ENCODE measurements around the gene TRIM37. TPM values are rescaled to one million over a fixed set of nuclear protein-coding genes. Genes with fewer than 3 reads are reported as not detected.

The TRIM37 gene
- total RNA-seq, 1 experiment from 2014 or later, result 62.3 TPM

DNA sequence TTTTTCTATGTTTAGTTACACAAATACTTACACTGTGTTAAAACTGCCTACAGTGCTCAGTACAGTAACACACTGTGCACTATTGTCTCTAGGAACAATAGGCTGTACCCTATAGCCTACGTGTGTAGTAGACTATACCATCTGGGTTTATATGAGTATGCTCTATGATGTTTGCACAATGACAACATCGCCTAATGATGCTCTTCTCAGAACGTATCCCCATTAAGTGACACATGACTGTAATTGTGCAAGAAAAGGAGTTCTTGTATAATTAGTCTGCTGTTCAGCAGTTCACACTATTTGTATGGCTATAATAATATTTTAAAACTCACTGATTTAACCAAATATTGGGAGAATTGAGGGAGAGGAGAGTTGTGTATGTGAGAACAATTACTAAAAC is 173.7 kb downstream of the TRIM37 start:
- Mint-ChIP-seq H3K4me1 (no peaks in the 10 kb centered on the region), H3K36me3 (no peaks in the 10 kb centered on the region), H3K9me3 (no peaks in the 10 kb centered on the region), H3K27ac (no peak overlapping the region), H3K4me3 (no peak overlapping the region), H3K27me3 (ENCODE audit: low read depth) (no peaks in the 10 kb centered on the region; the same call in 1 of the 2 replicates)
- CTCF ChIA-PET, result no interaction called here
- ATAC-seq (no peak), DNase-seq (ENCODE audit: low spot score) (no peak)
- POLR2A ChIA-PET, result no interaction called here
- TF ChIP-seq ZNF396 (CRISPR knock-in tag; IDR thresholded peaks at IDR 0.05; ENCODE audit: borderline replicate concordance) (no peak), NR1H2 (CRISPR knock-in tag; IDR thresholded peaks at IDR 0.05) (no peak), ELF4 (CRISPR knock-in tag; IDR thresholded peaks at IDR 0.05; ENCODE audit: low read depth) (no peak), ZNF423 (CRISPR knock-in tag; IDR thresholded peaks at IDR 0.05) (no peak), MAX (CRISPR knock-in tag; IDR thresholded peaks at IDR 0.05) (no peak), JAZF1 (CRISPR knock-in tag; IDR thresholded peaks at IDR 0.05) (no peak), SOX15 (CRISPR knock-in tag; IDR thresholded peaks at IDR 0.05) (no peak), ZNF138 (CRISPR knock-in tag; conservative IDR thresholded peaks at IDR 0.05) (no peak), USF1 (CRISPR knock-in tag; IDR thresholded peaks at IDR 0.05) (no peak), TCF7 (CRISPR knock-in tag; IDR thresholded peaks at IDR 0.05; ENCODE audit: low read depth) (no peak), E2F1 (CRISPR knock-in tag; IDR thresholded peaks at IDR 0.05) (no peak), KAT7 (CRISPR knock-in tag; IDR thresholded peaks at IDR 0.05; ENCODE audit: borderline replicate concordance) (no peak), ETV6 (CRISPR knock-in tag; IDR thresholded peaks at IDR 0.05) (no peak), RELA (CRISPR knock-in tag; IDR thresholded peaks at IDR 0.05; ENCODE audit: borderline replicate concordance) (no peak), ZNF232 (CRISPR knock-in tag; IDR thresholded peaks at IDR 0.05) (no peak)
- TF ChIP-seq, protein P1, sequence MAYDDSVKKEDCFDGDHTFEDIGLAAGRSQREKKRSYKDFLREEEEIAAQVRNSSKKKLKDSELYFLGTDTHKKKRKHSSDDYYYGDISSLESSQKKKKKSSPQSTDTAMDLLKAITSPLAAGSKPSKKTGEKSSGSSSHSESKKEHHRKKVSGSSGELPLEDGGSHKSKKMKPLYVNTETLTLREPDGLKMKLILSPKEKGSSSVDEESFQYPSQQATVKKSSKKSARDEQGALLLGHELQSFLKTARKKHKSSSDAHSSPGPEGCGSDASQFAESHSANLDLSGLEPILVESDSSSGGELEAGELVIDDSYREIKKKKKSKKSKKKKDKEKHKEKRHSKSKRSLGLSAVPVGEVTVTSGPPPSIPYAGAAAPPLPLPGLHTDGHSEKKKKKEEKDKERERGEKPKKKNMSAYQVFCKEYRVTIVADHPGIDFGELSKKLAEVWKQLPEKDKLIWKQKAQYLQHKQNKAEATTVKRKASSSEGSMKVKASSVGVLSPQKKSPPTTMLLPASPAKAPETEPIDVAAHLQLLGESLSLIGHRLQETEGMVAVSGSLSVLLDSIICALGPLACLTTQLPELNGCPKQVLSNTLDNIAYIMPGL (CRISPR knock-in tag; IDR thresholded peaks at IDR 0.05), result no peak
- TF ChIP-seq, protein P2, sequence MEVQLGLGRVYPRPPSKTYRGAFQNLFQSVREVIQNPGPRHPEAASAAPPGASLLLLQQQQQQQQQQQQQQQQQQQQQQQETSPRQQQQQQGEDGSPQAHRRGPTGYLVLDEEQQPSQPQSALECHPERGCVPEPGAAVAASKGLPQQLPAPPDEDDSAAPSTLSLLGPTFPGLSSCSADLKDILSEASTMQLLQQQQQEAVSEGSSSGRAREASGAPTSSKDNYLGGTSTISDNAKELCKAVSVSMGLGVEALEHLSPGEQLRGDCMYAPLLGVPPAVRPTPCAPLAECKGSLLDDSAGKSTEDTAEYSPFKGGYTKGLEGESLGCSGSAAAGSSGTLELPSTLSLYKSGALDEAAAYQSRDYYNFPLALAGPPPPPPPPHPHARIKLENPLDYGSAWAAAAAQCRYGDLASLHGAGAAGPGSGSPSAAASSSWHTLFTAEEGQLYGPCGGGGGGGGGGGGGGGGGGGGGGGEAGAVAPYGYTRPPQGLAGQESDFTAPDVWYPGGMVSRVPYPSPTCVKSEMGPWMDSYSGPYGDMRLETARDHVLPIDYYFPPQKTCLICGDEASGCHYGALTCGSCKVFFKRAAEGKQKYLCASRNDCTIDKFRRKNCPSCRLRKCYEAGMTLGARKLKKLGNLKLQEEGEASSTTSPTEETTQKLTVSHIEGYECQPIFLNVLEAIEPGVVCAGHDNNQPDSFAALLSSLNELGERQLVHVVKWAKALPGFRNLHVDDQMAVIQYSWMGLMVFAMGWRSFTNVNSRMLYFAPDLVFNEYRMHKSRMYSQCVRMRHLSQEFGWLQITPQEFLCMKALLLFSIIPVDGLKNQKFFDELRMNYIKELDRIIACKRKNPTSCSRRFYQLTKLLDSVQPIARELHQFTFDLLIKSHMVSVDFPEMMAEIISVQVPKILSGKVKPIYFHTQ (CRISPR knock-in tag; IDR thresholded peaks at IDR 0.05), result no peak
- TF ChIP-seq, protein P3, sequence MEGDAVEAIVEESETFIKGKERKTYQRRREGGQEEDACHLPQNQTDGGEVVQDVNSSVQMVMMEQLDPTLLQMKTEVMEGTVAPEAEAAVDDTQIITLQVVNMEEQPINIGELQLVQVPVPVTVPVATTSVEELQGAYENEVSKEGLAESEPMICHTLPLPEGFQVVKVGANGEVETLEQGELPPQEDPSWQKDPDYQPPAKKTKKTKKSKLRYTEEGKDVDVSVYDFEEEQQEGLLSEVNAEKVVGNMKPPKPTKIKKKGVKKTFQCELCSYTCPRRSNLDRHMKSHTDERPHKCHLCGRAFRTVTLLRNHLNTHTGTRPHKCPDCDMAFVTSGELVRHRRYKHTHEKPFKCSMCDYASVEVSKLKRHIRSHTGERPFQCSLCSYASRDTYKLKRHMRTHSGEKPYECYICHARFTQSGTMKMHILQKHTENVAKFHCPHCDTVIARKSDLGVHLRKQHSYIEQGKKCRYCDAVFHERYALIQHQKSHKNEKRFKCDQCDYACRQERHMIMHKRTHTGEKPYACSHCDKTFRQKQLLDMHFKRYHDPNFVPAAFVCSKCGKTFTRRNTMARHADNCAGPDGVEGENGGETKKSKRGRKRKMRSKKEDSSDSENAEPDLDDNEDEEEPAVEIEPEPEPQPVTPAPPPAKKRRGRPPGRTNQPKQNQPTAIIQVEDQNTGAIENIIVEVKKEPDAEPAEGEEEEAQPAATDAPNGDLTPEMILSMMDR (IDR thresholded peaks at IDR 0.05), result no peak
- TF ChIP-seq, protein P4, sequence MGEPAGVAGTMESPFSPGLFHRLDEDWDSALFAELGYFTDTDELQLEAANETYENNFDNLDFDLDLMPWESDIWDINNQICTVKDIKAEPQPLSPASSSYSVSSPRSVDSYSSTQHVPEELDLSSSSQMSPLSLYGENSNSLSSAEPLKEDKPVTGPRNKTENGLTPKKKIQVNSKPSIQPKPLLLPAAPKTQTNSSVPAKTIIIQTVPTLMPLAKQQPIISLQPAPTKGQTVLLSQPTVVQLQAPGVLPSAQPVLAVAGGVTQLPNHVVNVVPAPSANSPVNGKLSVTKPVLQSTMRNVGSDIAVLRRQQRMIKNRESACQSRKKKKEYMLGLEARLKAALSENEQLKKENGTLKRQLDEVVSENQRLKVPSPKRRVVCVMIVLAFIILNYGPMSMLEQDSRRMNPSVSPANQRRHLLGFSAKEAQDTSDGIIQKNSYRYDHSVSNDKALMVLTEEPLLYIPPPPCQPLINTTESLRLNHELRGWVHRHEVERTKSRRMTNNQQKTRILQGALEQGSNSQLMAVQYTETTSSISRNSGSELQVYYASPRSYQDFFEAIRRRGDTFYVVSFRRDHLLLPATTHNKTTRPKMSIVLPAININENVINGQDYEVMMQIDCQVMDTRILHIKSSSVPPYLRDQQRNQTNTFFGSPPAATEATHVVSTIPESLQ (CRISPR knock-in tag; IDR thresholded peaks at IDR 0.05), result no peak

Small RNA genes lying within 50 kb of the gene (microRNA-seq; reads per million reads assigned to microRNA genes)
- gene MIR301A (ENCODE audit: borderline number of aligned reads) (28.6 reads per million, percentile 45 among the genes with 10 or more reads in this experiment), gene MIR454 (ENCODE audit: borderline number of aligned reads) (590 reads per million, percentile 85 among the genes with 10 or more reads in this experiment)

Other genes starting within 250 kb of the TRIM37 start
- 80.0 to 91.6 TPM (median 81.8 TPM) in 3 replicates for gene SKA2, start 48.3 kb upstream of the TRIM37 start, total RNA-seq (2021)
- 70.3 to 90.4 TPM (median 70.5 TPM) in 3 replicates for gene PRR11, start 48.9 kb upstream of the TRIM37 start, total RNA-seq (2021)
- 16.2 to 18.7 TPM (median 18.5 TPM) in 3 replicates for gene SMG8, start 103.2 kb upstream of the TRIM37 start, total RNA-seq (2021)
- gene GDPD1, start 113.6 kb upstream of the TRIM37 start, total RNA-seq (2021), result 6.0 to 7.1 TPM (median 6.4 TPM) in 3 replicates
- gene YPEL2, start 224.8 kb upstream of the TRIM37 start, total RNA-seq (2021), result 2.2 to 3.1 TPM (median 2.5 TPM) in 3 replicates

All from WTC11 (cell line).